ENCODE data around the gene CTSS.
"Not testable (repeated sequence)": the region's sequence is repeated elsewhere in the genome, so short reads cannot be mapped to it uniquely, and the experiment has no call there.

CTSS gene

GRCh38 chr1:150777544-150777943 lies 12.0 kb upstream of the CTSS start:
- DNase-seq (ENCODE audit: extremely low read depth, low read depth), result no peak
- TF ChIP-seq, protein P1, sequence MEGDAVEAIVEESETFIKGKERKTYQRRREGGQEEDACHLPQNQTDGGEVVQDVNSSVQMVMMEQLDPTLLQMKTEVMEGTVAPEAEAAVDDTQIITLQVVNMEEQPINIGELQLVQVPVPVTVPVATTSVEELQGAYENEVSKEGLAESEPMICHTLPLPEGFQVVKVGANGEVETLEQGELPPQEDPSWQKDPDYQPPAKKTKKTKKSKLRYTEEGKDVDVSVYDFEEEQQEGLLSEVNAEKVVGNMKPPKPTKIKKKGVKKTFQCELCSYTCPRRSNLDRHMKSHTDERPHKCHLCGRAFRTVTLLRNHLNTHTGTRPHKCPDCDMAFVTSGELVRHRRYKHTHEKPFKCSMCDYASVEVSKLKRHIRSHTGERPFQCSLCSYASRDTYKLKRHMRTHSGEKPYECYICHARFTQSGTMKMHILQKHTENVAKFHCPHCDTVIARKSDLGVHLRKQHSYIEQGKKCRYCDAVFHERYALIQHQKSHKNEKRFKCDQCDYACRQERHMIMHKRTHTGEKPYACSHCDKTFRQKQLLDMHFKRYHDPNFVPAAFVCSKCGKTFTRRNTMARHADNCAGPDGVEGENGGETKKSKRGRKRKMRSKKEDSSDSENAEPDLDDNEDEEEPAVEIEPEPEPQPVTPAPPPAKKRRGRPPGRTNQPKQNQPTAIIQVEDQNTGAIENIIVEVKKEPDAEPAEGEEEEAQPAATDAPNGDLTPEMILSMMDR (IDR thresholded peaks at IDR 0.05; ENCODE audit: low read depth, low read length, missing control alignments), result no peak
- H3K4me3 ChIP-seq (replicated peaks; ENCODE audit: low read depth, low read length), result no peak overlapping the region

DNA sequence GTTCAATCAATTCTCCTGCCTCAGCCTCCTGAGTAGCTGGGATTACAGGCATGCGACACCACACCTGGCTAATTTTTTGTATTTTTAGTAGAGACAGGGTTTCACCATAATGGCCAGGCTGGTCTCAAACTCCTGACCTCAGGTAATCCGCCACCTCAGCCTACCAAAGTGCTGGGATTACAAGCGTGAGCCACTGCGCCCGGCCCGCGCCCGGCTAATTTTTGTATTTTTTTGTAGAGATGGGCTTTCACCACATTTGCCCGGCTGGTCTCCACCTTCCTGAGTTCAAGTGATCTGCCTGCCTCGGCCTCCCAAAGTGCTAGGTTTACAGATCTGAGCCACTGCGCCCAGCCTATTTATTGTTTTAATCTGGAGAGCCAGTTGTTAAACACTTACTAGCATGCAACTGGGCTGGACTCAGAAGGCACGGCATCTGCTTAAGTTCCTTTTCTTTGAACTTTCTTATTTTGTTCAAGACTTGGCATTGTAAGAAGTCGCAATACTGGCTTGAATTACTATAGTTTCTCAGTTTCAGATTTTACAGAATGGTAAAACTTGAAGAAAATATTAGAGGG lies 10.4 kb upstream of the CTSS start:
- not testable (repeated sequence) for H3K4me3 ChIP-seq (replicated peaks; ENCODE audit: low read depth, low read length); DNase-seq (ENCODE audit: extremely low read depth, low read depth)

DNA sequence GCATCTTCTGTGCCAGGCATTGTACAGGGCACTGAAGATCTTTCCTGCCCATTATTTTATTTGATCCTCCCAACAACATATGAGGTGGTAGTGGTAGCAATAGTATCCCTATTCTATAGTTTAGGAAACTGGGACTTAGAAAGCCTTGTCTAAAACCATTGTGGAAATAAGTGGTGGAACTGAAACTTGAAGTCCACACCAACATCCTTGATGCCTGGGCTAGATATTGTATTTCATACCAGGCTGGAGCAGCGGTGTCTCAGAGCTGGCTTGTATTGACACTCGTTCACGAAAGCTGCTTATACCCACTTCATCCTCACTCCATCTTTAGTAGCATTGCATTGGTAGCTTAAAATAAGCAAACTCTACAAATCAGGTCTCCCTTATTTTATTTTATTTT lies 9.7 kb upstream of the CTSS start:
- no peak for DNase-seq (ENCODE audit: extremely low read depth, low read depth)
- no peak overlapping the region for H3K4me3 ChIP-seq (replicated peaks; ENCODE audit: low read depth, low read length)
- TF ChIP-seq, protein P1 (IDR thresholded peaks at IDR 0.05; ENCODE audit: low read depth, low read length, missing control alignments), result no peak

- TF ChIP-seq, protein P1 (IDR thresholded peaks at IDR 0.05; ENCODE audit: low read depth, low read length, missing control alignments), result no peak
- DNase-seq (ENCODE audit: extremely low read depth, low read depth), result no peak
- no peak overlapping the region for H3K4me3 ChIP-seq (replicated peaks; ENCODE audit: low read depth, low read length)
These were observed 6.7 kb upstream of the CTSS start for GRCh38 chr1:150772326-150772725.

GRCh38 chr1:150767704-150768103 lies 2.1 kb upstream of the CTSS start:
- DNase-seq (ENCODE audit: extremely low read depth, low read depth); H3K4me3 ChIP-seq (replicated peaks; ENCODE audit: low read depth, low read length): not testable (repeated sequence)

DNA sequence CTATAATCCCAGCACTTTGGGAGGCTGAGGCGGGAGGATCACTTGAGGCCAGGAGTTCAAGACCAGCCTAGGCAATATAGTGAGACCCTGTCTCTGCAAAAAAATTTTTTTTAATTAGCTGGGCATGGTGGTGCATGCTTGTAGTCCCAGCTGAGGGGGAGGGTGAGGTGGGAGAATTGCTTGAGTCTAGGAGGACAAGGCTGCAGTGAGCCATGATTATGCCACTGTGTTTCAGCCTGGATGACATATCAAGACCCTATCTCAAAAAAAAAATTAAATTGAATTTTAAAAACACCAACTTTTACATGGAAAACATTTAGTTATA lies 361 bp upstream of the CTSS start:
- not testable (repeated sequence) for DNase-seq (ENCODE audit: extremely low read depth, low read depth)
- H3K4me3 ChIP-seq (replicated peaks; ENCODE audit: low read depth, low read length), result peak overlapping the region; percentile 2; the same call in 1 of the 2 replicates

- TF ChIP-seq, protein P1 (IDR thresholded peaks at IDR 0.05; ENCODE audit: low read depth, low read length, missing control alignments), result no peak
- DNase-seq (ENCODE audit: extremely low read depth, low read depth), result peak; percentile 73
- H3K4me3 ChIP-seq (replicated peaks; ENCODE audit: low read depth, low read length), result no peak overlapping the region
These were observed 919 bp downstream of the CTSS start for GRCh38 chr1:150764617-150765101.

GRCh38 chr1:150763018-150763417 lies 2.6 kb downstream of the CTSS start:
- no peak overlapping the region for H3K4me3 ChIP-seq (replicated peaks; ENCODE audit: low read depth, low read length)
- DNase-seq (ENCODE audit: extremely low read depth, low read depth), result no peak
- TF ChIP-seq, protein P1 (IDR thresholded peaks at IDR 0.05; ENCODE audit: low read depth, low read length, missing control alignments), result no peak
